SK-N-SH treated with all-trans-retinoic acid at 6 μM for 48 hours (cell line): ENCODE results near the gene POLD4.

ENCODE experiments used
- ATAC-seq: fragments of 200-7000 bp; cut with Tn5 transposase; 3 replicates; pipeline ENCODE4 v1.9.1; 2020; ENCODE audit warnings: mild to moderate bottlenecking, moderate library complexity
- ARNTL ChIP-seq: fragments of 450-650 bp; formaldehyde crosslinking; IDR thresholded peaks from 2 replicates; pipeline ENCODE4 v1.5.0; 2020; ENCODE audit warnings: low read depth, mild to moderate bottlenecking, moderate library complexity, borderline replicate concordance
- BACH2 ChIP-seq: fragments of 250-450 bp; sonication (Bioruptor Pico); IDR thresholded peaks from 2 replicates; pipeline ENCODE4 v1.9.0; 2021; ENCODE audit warnings: mild to moderate bottlenecking, borderline replicate concordance
- CREB5 ChIP-seq: fragments of 250-450 bp; sonication (Bioruptor Pico); IDR thresholded peaks from 2 replicates; pipeline ENCODE4 v1.5.1; 2020; ENCODE audit warnings: low read depth, mild to moderate bottlenecking, moderate library complexity
- CSDC2 ChIP-seq: fragments of 250-450 bp; sonication (Bioruptor Pico); IDR thresholded peaks from 2 replicates; pipeline ENCODE4 v1.5.0; 2020; ENCODE audit warnings: mild to moderate bottlenecking, moderate library complexity
- ESRRG ChIP-seq: fragments of 250-450 bp; sonication (Bioruptor Pico); IDR thresholded peaks from 2 replicates; pipeline ENCODE4 v1.6.1; 2021; ENCODE audit warnings: mild to moderate bottlenecking
- GLIS3 ChIP-seq: fragments of 250-450 bp; sonication (Bioruptor Pico); IDR thresholded peaks from 2 replicates; pipeline ENCODE4 v1.5.0; 2020; ENCODE audit warnings: mild to moderate bottlenecking, moderate library complexity
- ISL1 ChIP-seq: fragments of 250-450 bp; sonication (Bioruptor Pico); IDR thresholded peaks from 2 replicates; pipeline ENCODE4 v2.1.2; 2022; ENCODE audit warnings: mild to moderate bottlenecking, moderate library complexity
- OSR1 ChIP-seq: fragments of 250-450 bp; sonication (Bioruptor Pico); IDR thresholded peaks from 2 replicates; pipeline ENCODE4 v1.8.0; 2022; ENCODE audit warnings: moderate library complexity, mild to moderate bottlenecking, inconsistent platforms
- PATZ1 ChIP-seq: fragments of 250-450 bp; sonication (Bioruptor Pico); IDR thresholded peaks from 2 replicates; pipeline ENCODE4 v1.8.0; 2020; ENCODE audit warnings: mild to moderate bottlenecking, moderate library complexity, borderline replicate concordance
- POU6F1 ChIP-seq: fragments of 250-450 bp; sonication (Bioruptor Pico); IDR thresholded peaks from 2 replicates; pipeline ENCODE4 v1.8.0; 2021; ENCODE audit warnings: low read depth, mild to moderate bottlenecking, moderate library complexity, borderline replicate concordance
- PPARA ChIP-seq: fragments of 250-450 bp; sonication (Bioruptor Pico); IDR thresholded peaks from 2 replicates; pipeline ENCODE4 v1.5.0; 2020; ENCODE audit warnings: mild to moderate bottlenecking, borderline replicate concordance
- SNAI2 ChIP-seq: fragments of 250-450 bp; sonication (Bioruptor Pico); IDR thresholded peaks from 2 replicates; pipeline ENCODE4 v1.5.0; 2020; ENCODE audit warnings: mild to moderate bottlenecking, moderate library complexity
- TCF4 ChIP-seq: fragments of 250-450 bp; sonication (Bioruptor Pico); IDR thresholded peaks from 2 replicates; pipeline ENCODE4 v1.8.0; 2021; ENCODE audit warnings: mild to moderate bottlenecking, moderate library complexity, borderline replicate concordance
- ZFP3 ChIP-seq: fragments of 250-450 bp; sonication (Bioruptor Pico); IDR thresholded peaks from 2 replicates; pipeline ENCODE4 v1.5.0; 2020; ENCODE audit warnings: mild to moderate bottlenecking, moderate library complexity
- ZFP30 ChIP-seq: fragments of 450-650 bp; formaldehyde crosslinking; IDR thresholded peaks from 2 replicates; pipeline ENCODE4 v1.5.0; 2022; ENCODE audit warnings: mild to moderate bottlenecking, moderate library complexity
- ZNF70 ChIP-seq: fragments of 450-650 bp; formaldehyde crosslinking; IDR thresholded peaks from 2 replicates; pipeline ENCODE4 v1.5.0; 2020; ENCODE audit warnings: mild to moderate bottlenecking, moderate library complexity
- ZNF8 ChIP-seq: fragments of 450-650 bp; formaldehyde crosslinking; IDR thresholded peaks from 2 replicates; pipeline ENCODE4 v1.5.0; 2020; ENCODE audit warnings: mild to moderate bottlenecking, moderate library complexity

The POLD4 gene

GRCh38 chr11:67302571-67303131 lies 50.7 kb downstream of the POLD4 start:
- peak; percentile 4 for ATAC-seq
- TF ChIP-seq ZFP3 (CRISPR knock-in tag) (no peak), BACH2 (CRISPR knock-in tag) (no peak), PATZ1 (CRISPR knock-in tag) (no peak), ZNF70 (CRISPR knock-in tag) (no peak), GLIS3 (CRISPR knock-in tag) (no peak), CSDC2 (no peak), ESRRG (CRISPR knock-in tag) (no peak), OSR1 (CRISPR knock-in tag) (no peak), POU6F1 (CRISPR knock-in tag) (no peak), ZFP30 (CRISPR knock-in tag) (no peak)

- no peak for ATAC-seq
- TF ChIP-seq PPARA (CRISPR knock-in tag): no peak
- no peak for TF ChIP-seq ZFP30 (CRISPR knock-in tag)
- no peak for TF ChIP-seq ZNF70 (CRISPR knock-in tag)
- TF ChIP-seq ZNF8: no peak
- no peak for TF ChIP-seq BACH2 (CRISPR knock-in tag)
- TF ChIP-seq GLIS3 (CRISPR knock-in tag): no peak
- TF ChIP-seq PATZ1 (CRISPR knock-in tag): no peak
- TF ChIP-seq POU6F1 (CRISPR knock-in tag): no peak
These were observed 51.3 kb downstream of the POLD4 start for GRCh38 chr11:67301951-67302516.

- TF ChIP-seq CREB5 (CRISPR knock-in tag) (no peak), ISL1 (CRISPR knock-in tag) (no peak), ZNF70 (CRISPR knock-in tag) (no peak), POU6F1 (CRISPR knock-in tag) (no peak), SNAI2 (CRISPR knock-in tag) (no peak), ZFP30 (CRISPR knock-in tag) (no peak), ARNTL (CRISPR knock-in tag) (no peak), CSDC2 (no peak), OSR1 (CRISPR knock-in tag) (no peak), TCF4 (no peak), ESRRG (CRISPR knock-in tag) (no peak), ZNF8 (no peak)
- no peak for ATAC-seq
These were observed 51.9 kb downstream of the POLD4 start for GRCh38 chr11:67301313-67301921.
